H1 (cell line): Measurements from ENCODE around the gene DIDO1. TPM values are rescaled to one million over a fixed set of nuclear protein-coding genes. Genes with fewer than 3 reads are reported as not detected.

ENCODE experiments used
- ASH2L ChIP-seq: fragments of 200-600, 300-600 bp; sonication (generic); IDR thresholded peaks from one replicate; pipeline ENCODE4 v1.7.1; 2017; ENCODE audit warnings: low read length
- EGR1 ChIP-seq: IDR thresholded peaks from 2 replicates; pipeline ENCODE4 v1.6.1; 2011; ENCODE audit warnings: low read depth, low read length, borderline replicate concordance
- GABPA ChIP-seq: IDR thresholded peaks from 2 replicates; pipeline ENCODE4 v1.6.1; 2011; ENCODE audit warnings: mild to moderate bottlenecking, low read length, moderate library complexity, borderline replicate concordance; ENCODE audit not compliant: insufficient read depth
- MAFK ChIP-seq: IDR thresholded peaks from 2 replicates; pipeline ENCODE4 v1.6.1; 2012; ENCODE audit warnings: low read depth, mild to moderate bottlenecking, improper control_type of control experiment, low read length
- SRF ChIP-seq: IDR thresholded peaks from 2 replicates; pipeline ENCODE4 v1.6.1; 2011; ENCODE audit warnings: mild to moderate bottlenecking, low read depth, low read length, moderate library complexity
- TAF7 ChIP-seq: optimal IDR thresholded peaks from 2 replicates; pipeline ENCODE3; 2011; ENCODE audit warnings: low read depth, mild to moderate bottlenecking, inconsistent platforms, low read length, moderate library complexity, borderline replicate concordance
- polyA plus RNA-seq, 7 experiments: library from polyadenylated mRNA; depleted of rRNA in 3 of 7; stranded (reverse) in 5 of 7; unstranded in 2 of 7; fragments of >200 nt in 5 of 7; fragments of 200-250 nt in 2 of 7; gene quantifications; 1 replicate in 5 of 7; 2 replicates in 1 of 7; 4 replicates in 1 of 7; pipeline versions ENCODE4 v1.2.1 to v1.2.3, GENCODE V29; 2011 to 2013; ENCODE audit warnings: missing spikeins in 2 of 7, mixed read lengths in 2 of 7
- total RNA-seq: library from RNA; stranded (reverse); fragmentation: NEBNext Ultra II Directional; extraction: Animal tissue kit (Norgen Biotek cat#: 25700); gene quantifications from 2 replicates; pipeline ENCODE4 v1.2.1, GENCODE V29; 2021
- TF ChIP-seq, protein P1 (sequence below): IDR thresholded peaks from 2 replicates; pipeline ENCODE4 v1.6.1; 2011; ENCODE audit warnings: low read length, improper control_type of control experiment

Gene DIDO1
- total and polyA plus RNA-seq, 2 of the 8 experiments (the other 6 are each of a cell fraction or from before 2014, with no cell fraction given), result 53.6 to 82.8 TPM

DNA sequence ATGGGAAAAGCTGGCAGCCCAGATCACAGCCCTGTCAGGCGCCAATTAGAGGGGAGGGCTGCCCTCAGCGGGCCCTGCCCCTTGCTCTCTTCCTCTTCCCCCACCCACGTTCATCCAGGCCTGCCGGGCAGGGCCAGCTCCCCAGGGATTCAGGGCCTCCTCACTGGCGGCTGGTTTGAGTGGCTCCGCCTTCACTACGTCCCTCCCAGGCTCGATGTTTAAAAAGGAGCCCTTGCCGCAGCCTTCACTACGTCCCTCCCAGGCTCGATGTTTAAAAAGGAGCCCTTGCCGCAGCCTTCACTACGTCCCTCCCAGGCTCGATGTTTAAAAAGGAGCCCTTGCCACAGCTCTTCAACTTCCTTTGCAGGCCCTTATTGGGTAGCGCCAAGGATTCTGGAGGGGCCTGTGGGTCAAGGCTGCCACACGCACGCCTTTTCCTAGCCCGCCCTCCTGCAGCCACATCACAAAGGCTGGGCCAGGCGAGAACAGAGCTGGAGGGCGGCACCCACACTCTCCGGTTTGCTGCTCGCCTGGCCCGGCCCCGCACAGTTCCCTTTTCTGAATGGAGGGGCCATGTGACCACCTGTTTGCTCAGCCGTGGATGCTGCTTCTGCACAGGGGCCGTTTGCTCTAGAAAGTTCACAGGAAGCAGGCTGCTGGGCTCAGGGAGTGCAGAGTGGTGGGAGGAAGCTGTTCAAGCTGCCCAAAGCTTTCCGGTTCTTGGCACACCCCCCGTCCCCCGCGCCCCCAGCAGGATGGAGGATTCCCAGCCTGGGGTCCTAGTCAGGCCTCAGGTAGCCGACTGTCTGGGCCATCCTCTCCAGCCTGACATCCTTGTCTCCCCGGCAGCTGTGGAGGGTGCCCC is 27.8 kb upstream of the DIDO1 start (continued):
- TF ChIP-seq, protein P1, sequence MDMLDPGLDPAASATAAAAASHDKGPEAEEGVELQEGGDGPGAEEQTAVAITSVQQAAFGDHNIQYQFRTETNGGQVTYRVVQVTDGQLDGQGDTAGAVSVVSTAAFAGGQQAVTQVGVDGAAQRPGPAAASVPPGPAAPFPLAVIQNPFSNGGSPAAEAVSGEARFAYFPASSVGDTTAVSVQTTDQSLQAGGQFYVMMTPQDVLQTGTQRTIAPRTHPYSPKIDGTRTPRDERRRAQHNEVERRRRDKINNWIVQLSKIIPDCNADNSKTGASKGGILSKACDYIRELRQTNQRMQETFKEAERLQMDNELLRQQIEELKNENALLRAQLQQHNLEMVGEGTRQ, result peak; percentile 48; the same call in 1 of the 2 replicates
- TF ChIP-seq EGR1 (no peak), SRF (no peak), ASH2L (peak; percentile 15), TAF7 (no peak), MAFK (no peak), GABPA (no peak; the same call in 1 of the 2 replicates)
